HEK293 (cell line): ENCODE results near the gene DDX41.

Experiments
- HIC1 ChIP-seq: fragments of 450-650 bp; formaldehyde crosslinking; IDR thresholded peaks from 2 replicates; pipeline ENCODE4 v1.5.1; 2016; ENCODE audit warnings: missing biosample characterization, missing genetic modification characterization
- INSM2 ChIP-seq: fragments of 450-650 bp; formaldehyde crosslinking; IDR thresholded peaks from 2 replicates; pipeline ENCODE4 v1.5.1; 2016; ENCODE audit warnings: missing biosample characterization, missing genetic modification characterization
- PATZ1 ChIP-seq: fragments of 450-650 bp; formaldehyde crosslinking; IDR thresholded peaks from 2 replicates; pipeline ENCODE4 v1.5.1; 2016; ENCODE audit warnings: missing biosample characterization, missing genetic modification characterization
- SP2 ChIP-seq: fragments of 450-650 bp; formaldehyde crosslinking; IDR thresholded peaks from 2 replicates; pipeline ENCODE4 v1.5.1; 2016; ENCODE audit warnings: missing biosample characterization, missing genetic modification characterization
- SP3 ChIP-seq: fragments of 450-650 bp; formaldehyde crosslinking; IDR thresholded peaks from 2 replicates; pipeline ENCODE4 v1.5.1; 2016; ENCODE audit warnings: missing biosample characterization, missing genetic modification characterization
- ZBTB10 ChIP-seq: fragments of 450-650 bp; formaldehyde crosslinking; IDR thresholded peaks from 2 replicates; pipeline ENCODE4 v1.5.1; 2016; ENCODE audit warnings: missing biosample characterization, missing genetic modification characterization
- ZBTB17 ChIP-seq: fragments of 450-650 bp; formaldehyde crosslinking; IDR thresholded peaks from 2 replicates; pipeline ENCODE4 v1.5.1; 2016; ENCODE audit warnings: missing biosample characterization, missing genetic modification characterization
- ZBTB49 ChIP-seq: fragments of 450-650 bp; formaldehyde crosslinking; IDR thresholded peaks from 2 replicates; pipeline ENCODE4 v1.5.1; 2016; ENCODE audit warnings: missing biosample characterization, missing genetic modification characterization, low read depth
- ZNF10 ChIP-seq: fragments of 450-650 bp; formaldehyde crosslinking; IDR thresholded peaks from 2 replicates; pipeline ENCODE4 v1.5.1; 2017; ENCODE audit warnings: missing biosample characterization, missing genetic modification characterization
- ZNF112 ChIP-seq: fragments of 450-650 bp; formaldehyde crosslinking; IDR thresholded peaks from 2 replicates; pipeline ENCODE4 v1.5.0; 2017; ENCODE audit warnings: missing biosample characterization, missing genetic modification characterization
- ZNF16 ChIP-seq: fragments of 450-650 bp; formaldehyde crosslinking; IDR thresholded peaks from 2 replicates; pipeline ENCODE4 v1.5.1; 2016; ENCODE audit warnings: low read depth, missing biosample characterization, missing genetic modification characterization
- ZNF18 ChIP-seq: fragments of 450-650 bp; formaldehyde crosslinking; IDR thresholded peaks from 2 replicates; pipeline ENCODE4 v1.5.1; 2016; ENCODE audit warnings: missing biosample characterization, missing genetic modification characterization
- ZNF214 ChIP-seq: fragments of 450-650 bp; formaldehyde crosslinking; IDR thresholded peaks from 2 replicates; pipeline ENCODE4 v1.5.1; 2017; ENCODE audit warnings: missing biosample characterization, mild to moderate bottlenecking, missing genetic modification characterization, borderline replicate concordance
- ZNF23 ChIP-seq: fragments of 450-650 bp; formaldehyde crosslinking; IDR thresholded peaks from 2 replicates; pipeline ENCODE4 v1.5.1; 2016; ENCODE audit warnings: missing biosample characterization, missing genetic modification characterization, borderline replicate concordance
- ZNF324 ChIP-seq: fragments of 450-650 bp; formaldehyde crosslinking; IDR thresholded peaks from 2 replicates; pipeline ENCODE4 v1.5.1; 2016; ENCODE audit warnings: missing biosample characterization, missing genetic modification characterization
- ZNF362 ChIP-seq: fragments of 450-650 bp; formaldehyde crosslinking; IDR thresholded peaks from 2 replicates; pipeline ENCODE4 v1.5.1; 2016; ENCODE audit warnings: missing biosample characterization, missing genetic modification characterization
- ZNF555 ChIP-seq: fragments of 450-650 bp; formaldehyde crosslinking; conservative IDR thresholded peaks from 2 replicates; pipeline ENCODE4 v1.5.1; 2017; ENCODE audit warnings: missing biosample characterization, mild to moderate bottlenecking, missing genetic modification characterization, inconsistent platforms
- ZNF558 ChIP-seq: fragments of 450-650 bp; formaldehyde crosslinking; IDR thresholded peaks from 2 replicates; pipeline ENCODE4 v1.5.1; 2016; ENCODE audit warnings: missing biosample characterization, missing genetic modification characterization
- ZNF560 ChIP-seq: fragments of 450-650 bp; formaldehyde crosslinking; IDR thresholded peaks from 2 replicates; pipeline ENCODE4 v1.5.1; 2017; ENCODE audit warnings: missing biosample characterization, missing genetic modification characterization, borderline replicate concordance
- ZNF571 ChIP-seq: fragments of 450-650 bp; formaldehyde crosslinking; IDR thresholded peaks from 2 replicates; pipeline ENCODE4 v1.5.0; 2017; ENCODE audit warnings: missing biosample characterization, missing genetic modification characterization
- ZNF585B ChIP-seq: fragments of 450-650 bp; formaldehyde crosslinking; IDR thresholded peaks from 2 replicates; pipeline ENCODE4 v1.5.1; 2016; ENCODE audit warnings: missing biosample characterization, missing genetic modification characterization
- ZNF626 ChIP-seq: fragments of 450-650 bp; sonication (Bioruptor Pico); formaldehyde crosslinking; IDR thresholded peaks from 2 replicates; pipeline ENCODE4 v1.5.1; 2018; ENCODE audit warnings: missing biosample characterization, missing genetic modification characterization, inconsistent platforms
- ZNF664 ChIP-seq: fragments of 450-650 bp; formaldehyde crosslinking; IDR thresholded peaks from 2 replicates; pipeline ENCODE4 v1.5.1; 2016; ENCODE audit warnings: missing biosample characterization, missing genetic modification characterization
- ZNF677 ChIP-seq: fragments of 450-650 bp; IDR thresholded peaks from 2 replicates; pipeline ENCODE4 v1.5.0; 2018; ENCODE audit warnings: missing biosample characterization, mild to moderate bottlenecking, missing genetic modification characterization, moderate library complexity
- ZSCAN30 ChIP-seq: fragments of 450-650 bp; IDR thresholded peaks from 2 replicates; pipeline ENCODE4 v1.5.1; 2018; ENCODE audit warnings: missing biosample characterization, mild to moderate bottlenecking, missing genetic modification characterization, moderate library complexity

The DDX41 gene

GRCh38 chr5:177496727-177497291, 20.0 kb downstream of the DDX41 start (continued):
- TF ChIP-seq HIC1: peak; percentile 10; the same call in 1 of the 2 replicates
- TF ChIP-seq ZBTB17: peak; percentile 63
- no peak for TF ChIP-seq ZNF558 (tag by site-specific recombination)
- TF ChIP-seq ZNF324: 0 out of 2 replicates have a peak, but pooled peaks have one; percentile 24
- 0 out of 2 replicates have a peak, but pooled peaks have one; percentile 2 for TF ChIP-seq ZNF10
- peak; percentile 89 for TF ChIP-seq ZBTB10 (tag by site-specific recombination)
- TF ChIP-seq ZSCAN30 (tag by site-specific recombination): peak; percentile 80
- no peak for TF ChIP-seq ZNF585B (tag by site-specific recombination)
- no peak for TF ChIP-seq ZNF362
- TF ChIP-seq ZNF16 (tag by site-specific recombination): no peak
- TF ChIP-seq ZNF555 (tag by site-specific recombination): no peak
- TF ChIP-seq ZNF23 (tag by site-specific recombination): no peak
- 0 out of 2 replicates have a peak, but pooled peaks have one; percentile 49 for TF ChIP-seq SP3 (tag by site-specific recombination)
- no peak for TF ChIP-seq ZNF677 (tag by site-specific recombination)
- no peak for TF ChIP-seq ZNF214 (tag by site-specific recombination)
- TF ChIP-seq PATZ1 (tag by site-specific recombination): peak; percentile 94
- no peak for TF ChIP-seq ZNF664 (tag by site-specific recombination)
- TF ChIP-seq INSM2 (tag by site-specific recombination): no peak
- TF ChIP-seq ZNF571 (tag by site-specific recombination): no peak
- TF ChIP-seq ZNF112 (tag by site-specific recombination): no peak
- no peak for TF ChIP-seq ZBTB49 (tag by site-specific recombination)
- peak; percentile 57 for TF ChIP-seq SP2 (tag by site-specific recombination)
- no peak for TF ChIP-seq ZNF18
- no peak for TF ChIP-seq ZNF560 (tag by site-specific recombination)
- no peak for TF ChIP-seq ZNF626 (tag by site-specific recombination)
